Measurements from ENCODE around the gene SAMD13. TPM values are rescaled to one million over a fixed set of nuclear protein-coding genes. Genes with fewer than 3 reads are reported as not detected.

Gene SAMD13
- total RNA-seq, 1 donor from 2014 or later: not detected

- no peaks in the 10 kb centered on the region for H3K27me3 ChIP-seq
- no peaks in the 10 kb centered on the region for H3K36me3 ChIP-seq
- no peaks in the 10 kb centered on the region for H3K4me1 ChIP-seq
- no peak for DNase-seq (ENCODE audit: extremely low spot score in 2 of 2)
- no peak overlapping the region for H3K27ac ChIP-seq
- no peak overlapping the region for H3K4me3 ChIP-seq
- H3K9me3 ChIP-seq: no peaks in the 10 kb centered on the region
- intact Hi-C loops (cut with DNase I): no loop called here
- TF ChIP-seq CTCF (IDR thresholded peaks at IDR 0.05): no peak
- TF ChIP-seq POLR2AphosphoS5 (IDR thresholded peaks at IDR 0.05; ENCODE audit: insufficient read depth in 1 of 2, low read depth in 1 of 2): no peak
- no peak for TF ChIP-seq POLR2A (IDR thresholded peaks at IDR 0.05)
Observed at GRCh38 chr1:84257617-84258016, 43.9 kb upstream of the SAMD13 start.

- no peak for DNase-seq (ENCODE audit: extremely low spot score in 2 of 2)
- no peaks in the 10 kb centered on the region for H3K36me3 ChIP-seq
- intact Hi-C loops (cut with DNase I): no loop called here
- no peaks in the 10 kb centered on the region for H3K9me3 ChIP-seq
- TF ChIP-seq POLR2AphosphoS5 (IDR thresholded peaks at IDR 0.05; ENCODE audit: insufficient read depth in 1 of 2, low read depth in 1 of 2): no peak
- TF ChIP-seq CTCF (IDR thresholded peaks at IDR 0.05): no peak
- TF ChIP-seq POLR2A (IDR thresholded peaks at IDR 0.05): no peak
- H3K27me3 ChIP-seq: no peaks in the 10 kb centered on the region
- H3K27ac ChIP-seq: no peak overlapping the region
- H3K4me1 ChIP-seq: no peaks in the 10 kb centered on the region
- no peak overlapping the region for H3K4me3 ChIP-seq
Observed at GRCh38 chr1:84259376-84259775, 42.1 kb upstream of the SAMD13 start.

- Histone ChIP-seq H3K4me1 (no peaks in the 10 kb centered on the region), H3K36me3 (no peaks in the 10 kb centered on the region), H3K9me3 (no peaks in the 10 kb centered on the region), H3K27me3 (no peaks in the 10 kb centered on the region), H3K4me3 (no peak overlapping the region), H3K27ac (no peak overlapping the region)
- no peak for DNase-seq (ENCODE audit: extremely low spot score in 2 of 2)
- TF ChIP-seq CTCF (IDR thresholded peaks at IDR 0.05) (no peak), POLR2AphosphoS5 (IDR thresholded peaks at IDR 0.05; ENCODE audit: insufficient read depth in 1 of 2, low read depth in 1 of 2) (no peak), POLR2A (IDR thresholded peaks at IDR 0.05) (no peak)
- intact Hi-C loops (cut with DNase I): no loop called here
Observed at GRCh38 chr1:84259989-84260388, 41.5 kb upstream of the SAMD13 start.

- Histone ChIP-seq H3K27ac (no peak overlapping the region), H3K4me3 (no peak overlapping the region), H3K4me1 (no peaks in the 10 kb centered on the region), H3K36me3 (no peaks in the 10 kb centered on the region), H3K9me3 (no peaks in the 10 kb centered on the region), H3K27me3 (no peaks in the 10 kb centered on the region)
- no peak for TF ChIP-seq CTCF (IDR thresholded peaks at IDR 0.05)
- TF ChIP-seq POLR2AphosphoS5 (IDR thresholded peaks at IDR 0.05; ENCODE audit: insufficient read depth in 1 of 2, low read depth in 1 of 2): no peak
- no peak for TF ChIP-seq POLR2A (IDR thresholded peaks at IDR 0.05)
- no peak for DNase-seq (ENCODE audit: extremely low spot score in 2 of 2)
- intact Hi-C loops (cut with DNase I): no loop called here
Observed at GRCh38 chr1:84260852-84261518, 40.5 kb upstream of the SAMD13 start.

- H3K27me3 ChIP-seq: no peaks in the 10 kb centered on the region
- intact Hi-C loops (cut with DNase I): no loop called here
- H3K4me3 ChIP-seq: no peak overlapping the region
- no peaks in the 10 kb centered on the region for H3K9me3 ChIP-seq
- no peaks in the 10 kb centered on the region for H3K4me1 ChIP-seq
- TF ChIP-seq CTCF (IDR thresholded peaks at IDR 0.05): no peak
- TF ChIP-seq POLR2AphosphoS5 (IDR thresholded peaks at IDR 0.05; ENCODE audit: insufficient read depth in 1 of 2, low read depth in 1 of 2): no peak
- TF ChIP-seq POLR2A (IDR thresholded peaks at IDR 0.05): no peak
- H3K27ac ChIP-seq: no peak overlapping the region
- DNase-seq (ENCODE audit: extremely low spot score in 2 of 2): no peak
- H3K36me3 ChIP-seq: no peaks in the 10 kb centered on the region
Observed at GRCh38 chr1:84264961-84265360, 36.5 kb upstream of the SAMD13 start.

Data from vagina (tissue), 2 donors.